HepG2 (cell line): ENCODE measurements around the gene ZWILCH. TPM values are rescaled to one million over a fixed set of nuclear protein-coding genes. Genes with fewer than 3 reads are reported as not detected.

Source experiments
- FLYWCH1 ChIP-seq: sonication (generic); formaldehyde crosslinking; IDR thresholded peaks from 2 replicates; pipeline ENCODE4 v1.8.1; 2023; ENCODE audit warnings: mild to moderate bottlenecking, missing genetic modification reagents
- FOXA3 ChIP-seq: IDR thresholded peaks from 2 replicates; pipeline ENCODE4 v1.6.1; 2016; ENCODE audit warnings: missing genetic modification reagents, missing compliant biosample characterization
- HDAC2 ChIP-seq: sonication (generic); formaldehyde crosslinking; IDR thresholded peaks from 2 replicates; pipeline ENCODE4 v1.4.0; 2020; ENCODE audit warnings: missing genetic modification reagents
- HNRNPL ChIP-seq: fragments of 200-400 bp; formaldehyde crosslinking; IDR thresholded peaks from 2 replicates; pipeline ENCODE4 v1.6.1; 2017; ENCODE audit warnings: mild to moderate bottlenecking, low read depth, low read length
- SNAPC2 ChIP-seq: sonication (generic); formaldehyde crosslinking; IDR thresholded peaks from 2 replicates; pipeline ENCODE4 v1.8.1; 2022; ENCODE audit warnings: mild to moderate bottlenecking, missing genetic modification reagents
- SOX13 ChIP-seq, 3 experiments: fragments of 450-650 bp in 1 of 3; sonication (generic) in 1 of 3; formaldehyde crosslinking in 1 of 3; IDR thresholded peaks in 2 of 3; conservative IDR thresholded peaks in 1 of 3; 2 replicates each; pipeline versions ENCODE4 v1.5.0 to v1.6.1; 2016 to 2020; ENCODE audit warnings: antibody characterized with exemption in 1 of 3, mild to moderate bottlenecking in 1 of 3, missing compliant biosample characterization in 1 of 3, missing genetic modification reagents in 1 of 3, moderate library complexity in 1 of 3
- ZNF263 ChIP-seq: sonication (generic); formaldehyde crosslinking; IDR thresholded peaks from 2 replicates; pipeline ENCODE4 v1.4.0; 2020; ENCODE audit warnings: missing genetic modification reagents
- polyA plus RNA-seq, 8 experiments: library from polyadenylated mRNA; depleted of rRNA in 3 of 8; stranded (reverse) in 7 of 8; unstranded in 1 of 8; fragments of >200 nt; fragmentation: Illumina TruSeq in 4 of 8; extraction: Trizol in 4 of 8; gene quantifications; 2 replicates each; pipeline versions ENCODE4 v1.2.1 to v1.2.3, GENCODE V29; 2011 to 2016; ENCODE audit warnings: low read depth in 4 of 8, missing spikeins in 1 of 8, mixed read lengths in 1 of 8; ENCODE audit not compliant: insufficient read depth in 1 of 8
- total RNA-seq, 5 experiments: library from RNA; depleted of rRNA; stranded (reverse); fragments of >200 nt; fragmentation: Illumina TruSeq; extraction: Trizol; gene quantifications; 2 replicates each; pipeline ENCODE4 v1.2.3, GENCODE V29; 2016; ENCODE audit warnings: low read depth in 1 of 5
- TF ChIP-seq, protein P1 (sequence below): IDR thresholded peaks from 2 replicates; pipeline ENCODE4 v1.6.1; 2016
- TF ChIP-seq, protein P2 (sequence below): sonication (generic); formaldehyde crosslinking; IDR thresholded peaks from 2 replicates; pipeline ENCODE4 v1.8.0; 2022; ENCODE audit warnings: mild to moderate bottlenecking, missing genetic modification reagents; ENCODE audit not compliant: insufficient replicate concordance
- TF ChIP-seq, protein P3 (sequence below): sonication (generic); formaldehyde crosslinking; IDR thresholded peaks from 2 replicates; pipeline ENCODE4 v1.5.0; 2020; ENCODE audit warnings: mild to moderate bottlenecking, missing genetic modification reagents, borderline replicate concordance
- TF ChIP-seq, protein P4 (sequence below): sonication (generic); formaldehyde crosslinking; IDR thresholded peaks from 2 replicates; pipeline ENCODE4 v1.4.0; 2020; ENCODE audit warnings: missing genetic modification reagents
- TF ChIP-seq, protein P5 (sequence below): sonication (generic); formaldehyde crosslinking; IDR thresholded peaks from 2 replicates; pipeline ENCODE4 v1.4.0; 2020; ENCODE audit warnings: missing genetic modification reagents; ENCODE audit errors: not compliant biosample characterization
- TF ChIP-seq, protein P6 (sequence below): sonication (generic); formaldehyde crosslinking; IDR thresholded peaks from 2 replicates; pipeline ENCODE4 v1.4.0; 2020; ENCODE audit warnings: missing genetic modification reagents
- TF ChIP-seq, protein P7 (sequence below): sonication (generic); formaldehyde crosslinking; IDR thresholded peaks from 2 replicates; pipeline ENCODE4 v1.5.0; 2020; ENCODE audit warnings: missing genetic modification reagents

The ZWILCH gene
- total and polyA plus RNA-seq, 2 of the 13 experiments (the other 11 are each of a cell fraction or from before 2014, with no cell fraction given), result 9.5 to 27.8 TPM

DNA sequence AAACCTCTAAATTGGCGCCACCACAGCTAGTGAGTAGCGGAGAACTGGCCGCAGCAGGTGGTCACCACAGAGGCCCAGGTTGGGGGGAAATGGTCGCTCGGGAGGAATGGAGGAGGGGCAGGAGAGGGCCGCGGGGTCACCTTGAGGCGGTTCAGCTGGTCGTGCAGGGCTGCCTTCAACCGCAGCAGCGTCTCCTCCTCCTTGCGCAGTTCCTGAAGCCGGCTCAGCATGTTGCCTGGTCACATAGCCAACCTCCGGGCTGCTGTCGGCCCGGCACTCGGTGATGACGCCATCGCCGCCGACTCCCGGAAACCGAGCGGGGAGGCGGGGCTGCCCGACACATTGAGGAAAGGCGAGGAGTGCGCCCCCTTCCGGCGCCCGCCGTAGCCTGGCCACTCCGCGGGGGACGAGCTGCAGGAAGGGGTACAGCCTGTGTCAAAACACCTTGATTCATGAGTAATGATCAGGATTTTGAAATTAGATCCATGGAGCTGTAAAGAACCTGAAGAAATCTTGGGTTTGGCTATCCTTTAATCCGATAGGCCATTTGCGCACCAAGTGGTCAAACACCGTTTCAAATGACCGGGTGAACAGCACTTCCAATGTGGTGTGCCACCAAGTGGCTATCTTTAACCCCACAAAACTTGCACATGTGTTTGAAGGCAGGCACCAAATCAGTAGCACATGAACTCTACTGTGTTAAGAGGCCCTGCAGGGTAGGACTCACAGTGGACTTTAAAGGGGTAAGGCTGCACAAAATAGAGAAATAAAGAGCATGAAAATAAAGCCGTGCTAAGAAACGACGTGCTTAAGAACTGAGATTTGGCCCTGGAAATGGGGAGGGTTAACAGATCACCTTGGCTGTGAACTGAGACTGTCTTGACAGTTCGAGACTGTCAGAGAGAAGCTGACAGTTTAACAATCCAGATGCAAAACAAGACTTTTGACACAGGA, 7.3 kb upstream of the ZWILCH start, which contains the start of gene SNAPC5 (continued):
- TF ChIP-seq SNAPC2 (no peak), FLYWCH1 (no peak), HDAC2 (peak; percentile 70), HNRNPL (0 out of 2 replicates have a peak, but pooled peaks have one; percentile 65), ZNF263 (CRISPR knock-in tag) (no peak), FOXA3 (peak; percentile 70), SOX13 (IDR thresholded peaks at IDR 0.05) (no peak), SOX13 (CRISPR knock-in tag; conservative IDR thresholded peaks at IDR 0.05 in 1 of 2, IDR thresholded peaks at IDR 0.05 in 1 of 2) (peak; percentile 58 to 73; a peak in 2 of 4 replicates)
- TF ChIP-seq, protein P1, sequence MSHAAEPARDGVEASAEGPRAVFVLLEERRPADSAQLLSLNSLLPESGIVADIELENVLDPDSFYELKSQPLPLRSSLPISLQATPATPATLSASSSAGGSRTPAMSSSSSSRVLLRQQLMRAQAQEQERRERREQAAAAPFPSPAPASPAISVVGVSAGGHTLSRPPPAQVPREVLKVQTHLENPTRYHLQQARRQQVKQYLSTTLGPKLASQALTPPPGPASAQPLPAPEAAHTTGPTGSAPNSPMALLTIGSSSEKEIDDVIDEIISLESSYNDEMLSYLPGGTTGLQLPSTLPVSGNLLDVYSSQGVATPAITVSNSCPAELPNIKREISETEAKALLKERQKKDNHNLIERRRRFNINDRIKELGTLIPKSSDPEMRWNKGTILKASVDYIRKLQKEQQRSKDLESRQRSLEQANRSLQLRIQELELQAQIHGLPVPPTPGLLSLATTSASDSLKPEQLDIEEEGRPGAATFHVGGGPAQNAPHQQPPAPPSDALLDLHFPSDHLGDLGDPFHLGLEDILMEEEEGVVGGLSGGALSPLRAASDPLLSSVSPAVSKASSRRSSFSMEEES, result peak; percentile 51
- TF ChIP-seq, protein P2, sequence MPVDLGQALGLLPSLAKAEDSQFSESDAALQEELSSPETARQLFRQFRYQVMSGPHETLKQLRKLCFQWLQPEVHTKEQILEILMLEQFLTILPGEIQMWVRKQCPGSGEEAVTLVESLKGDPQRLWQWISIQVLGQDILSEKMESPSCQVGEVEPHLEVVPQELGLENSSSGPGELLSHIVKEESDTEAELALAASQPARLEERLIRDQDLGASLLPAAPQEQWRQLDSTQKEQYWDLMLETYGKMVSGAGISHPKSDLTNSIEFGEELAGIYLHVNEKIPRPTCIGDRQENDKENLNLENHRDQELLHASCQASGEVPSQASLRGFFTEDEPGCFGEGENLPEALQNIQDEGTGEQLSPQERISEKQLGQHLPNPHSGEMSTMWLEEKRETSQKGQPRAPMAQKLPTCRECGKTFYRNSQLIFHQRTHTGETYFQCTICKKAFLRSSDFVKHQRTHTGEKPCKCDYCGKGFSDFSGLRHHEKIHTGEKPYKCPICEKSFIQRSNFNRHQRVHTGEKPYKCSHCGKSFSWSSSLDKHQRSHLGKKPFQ (CRISPR knock-in tag), result no peak
- TF ChIP-seq, protein P3, sequence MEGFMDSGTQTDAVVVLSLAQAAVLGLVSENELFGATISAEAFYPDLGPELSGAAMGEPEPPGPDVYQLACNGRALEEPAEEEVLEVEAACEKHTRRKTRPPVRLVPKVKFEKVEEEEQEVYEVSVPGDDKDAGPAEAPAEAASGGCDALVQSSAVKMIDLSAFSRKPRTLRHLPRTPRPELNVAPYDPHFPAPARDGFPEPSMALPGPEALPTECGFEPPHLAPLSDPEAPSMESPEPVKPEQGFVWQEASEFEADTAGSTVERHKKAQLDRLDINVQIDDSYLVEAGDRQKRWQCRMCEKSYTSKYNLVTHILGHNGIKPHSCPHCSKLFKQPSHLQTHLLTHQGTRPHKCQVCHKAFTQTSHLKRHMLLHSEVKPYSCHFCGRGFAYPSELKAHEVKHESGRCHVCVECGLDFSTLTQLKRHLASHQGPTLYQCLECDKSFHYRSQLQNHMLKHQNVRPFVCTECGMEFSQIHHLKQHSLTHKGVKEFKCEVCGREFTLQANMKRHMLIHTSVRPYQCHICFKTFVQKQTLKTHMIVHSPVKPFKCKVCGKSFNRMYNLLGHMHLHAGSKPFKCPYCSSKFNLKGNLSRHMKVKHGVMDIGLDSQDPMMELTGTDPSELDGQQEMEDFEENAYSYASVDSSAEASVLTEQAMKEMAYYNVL, result peak; percentile 48
- TF ChIP-seq, protein P4, sequence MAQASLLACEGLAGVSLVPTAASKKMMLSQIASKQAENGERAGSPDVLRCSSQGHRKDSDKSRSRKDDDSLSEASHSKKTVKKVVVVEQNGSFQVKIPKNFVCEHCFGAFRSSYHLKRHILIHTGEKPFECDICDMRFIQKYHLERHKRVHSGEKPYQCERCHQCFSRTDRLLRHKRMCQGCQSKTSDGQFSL, result no peak
- TF ChIP-seq, protein P5, sequence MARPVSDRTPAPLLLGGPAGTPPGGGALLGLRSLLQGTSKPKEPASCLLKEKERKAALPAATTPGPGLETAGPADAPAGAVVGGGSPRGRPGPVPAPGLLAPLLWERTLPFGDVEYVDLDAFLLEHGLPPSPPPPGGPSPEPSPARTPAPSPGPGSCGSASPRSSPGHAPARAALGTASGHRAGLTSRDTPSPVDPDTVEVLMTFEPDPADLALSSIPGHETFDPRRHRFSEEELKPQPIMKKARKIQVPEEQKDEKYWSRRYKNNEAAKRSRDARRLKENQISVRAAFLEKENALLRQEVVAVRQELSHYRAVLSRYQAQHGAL, result no peak
- TF ChIP-seq, protein P6, sequence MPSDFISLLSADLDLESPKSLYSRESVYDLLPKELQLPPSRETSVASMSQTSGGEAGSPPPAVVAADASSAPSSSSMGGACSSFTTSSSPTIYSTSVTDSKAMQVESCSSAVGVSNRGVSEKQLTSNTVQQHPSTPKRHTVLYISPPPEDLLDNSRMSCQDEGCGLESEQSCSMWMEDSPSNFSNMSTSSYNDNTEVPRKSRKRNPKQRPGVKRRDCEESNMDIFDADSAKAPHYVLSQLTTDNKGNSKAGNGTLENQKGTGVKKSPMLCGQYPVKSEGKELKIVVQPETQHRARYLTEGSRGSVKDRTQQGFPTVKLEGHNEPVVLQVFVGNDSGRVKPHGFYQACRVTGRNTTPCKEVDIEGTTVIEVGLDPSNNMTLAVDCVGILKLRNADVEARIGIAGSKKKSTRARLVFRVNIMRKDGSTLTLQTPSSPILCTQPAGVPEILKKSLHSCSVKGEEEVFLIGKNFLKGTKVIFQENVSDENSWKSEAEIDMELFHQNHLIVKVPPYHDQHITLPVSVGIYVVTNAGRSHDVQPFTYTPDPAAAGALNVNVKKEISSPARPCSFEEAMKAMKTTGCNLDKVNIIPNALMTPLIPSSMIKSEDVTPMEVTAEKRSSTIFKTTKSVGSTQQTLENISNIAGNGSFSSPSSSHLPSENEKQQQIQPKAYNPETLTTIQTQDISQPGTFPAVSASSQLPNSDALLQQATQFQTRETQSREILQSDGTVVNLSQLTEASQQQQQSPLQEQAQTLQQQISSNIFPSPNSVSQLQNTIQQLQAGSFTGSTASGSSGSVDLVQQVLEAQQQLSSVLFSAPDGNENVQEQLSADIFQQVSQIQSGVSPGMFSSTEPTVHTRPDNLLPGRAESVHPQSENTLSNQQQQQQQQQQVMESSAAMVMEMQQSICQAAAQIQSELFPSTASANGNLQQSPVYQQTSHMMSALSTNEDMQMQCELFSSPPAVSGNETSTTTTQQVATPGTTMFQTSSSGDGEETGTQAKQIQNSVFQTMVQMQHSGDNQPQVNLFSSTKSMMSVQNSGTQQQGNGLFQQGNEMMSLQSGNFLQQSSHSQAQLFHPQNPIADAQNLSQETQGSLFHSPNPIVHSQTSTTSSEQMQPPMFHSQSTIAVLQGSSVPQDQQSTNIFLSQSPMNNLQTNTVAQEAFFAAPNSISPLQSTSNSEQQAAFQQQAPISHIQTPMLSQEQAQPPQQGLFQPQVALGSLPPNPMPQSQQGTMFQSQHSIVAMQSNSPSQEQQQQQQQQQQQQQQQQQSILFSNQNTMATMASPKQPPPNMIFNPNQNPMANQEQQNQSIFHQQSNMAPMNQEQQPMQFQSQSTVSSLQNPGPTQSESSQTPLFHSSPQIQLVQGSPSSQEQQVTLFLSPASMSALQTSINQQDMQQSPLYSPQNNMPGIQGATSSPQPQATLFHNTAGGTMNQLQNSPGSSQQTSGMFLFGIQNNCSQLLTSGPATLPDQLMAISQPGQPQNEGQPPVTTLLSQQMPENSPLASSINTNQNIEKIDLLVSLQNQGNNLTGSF, result no peak
- TF ChIP-seq, protein P7, sequence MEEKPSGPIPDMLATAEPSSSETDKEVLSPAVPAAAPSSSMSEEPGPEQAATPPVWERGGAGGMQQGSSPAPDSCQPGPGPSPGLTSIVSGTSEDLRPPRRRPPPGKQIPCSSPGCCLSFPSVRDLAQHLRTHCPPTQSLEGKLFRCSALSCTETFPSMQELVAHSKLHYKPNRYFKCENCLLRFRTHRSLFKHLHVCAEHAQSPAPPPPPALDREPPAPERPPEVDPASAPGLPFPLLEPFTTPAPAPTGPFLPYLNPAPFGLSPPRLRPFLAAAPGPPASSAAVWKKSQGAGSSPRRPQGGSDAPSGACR, result peak; percentile 65; the same call in 1 of the 2 replicates
